ENCODE measurements around the gene LMOD1.
"Not testable (repeated sequence)": the region's sequence is repeated elsewhere in the genome, so short reads cannot be mapped to it uniquely, and the experiment has no call there.

LMOD1 gene

GRCh38 chr1:201962382-201962781, 16.0 kb upstream of the LMOD1 start:
- not testable (repeated sequence) for H3K27ac Mint-ChIP-seq; H3K4me3 Mint-ChIP-seq; H3K9me3 Mint-ChIP-seq; H3K4me1 Mint-ChIP-seq (ENCODE audit: low read depth); H3K27me3 Mint-ChIP-seq
- peaks cover 69% of the 10 kb centered on the region for H3K36me3 Mint-ChIP-seq (ENCODE audit: low read depth)

- no peak overlapping the region for H3K4me3 Mint-ChIP-seq
- H3K9me3 Mint-ChIP-seq: no peaks in the 10 kb centered on the region
- H3K27me3 Mint-ChIP-seq: no peaks in the 10 kb centered on the region
- H3K36me3 Mint-ChIP-seq (ENCODE audit: low read depth): peaks cover 48% of the 10 kb centered on the region
- no peak overlapping the region for H3K27ac Mint-ChIP-seq
- peaks cover 26% of the 10 kb centered on the region for H3K4me1 Mint-ChIP-seq (ENCODE audit: low read depth)
These were observed 12.0 kb upstream of the LMOD1 start for GRCh38 chr1:201958348-201958747.

- Mint-ChIP-seq H3K4me3 (peak overlapping the region; percentile 94), H3K36me3 (ENCODE audit: low read depth) (peaks cover 31% of the 10 kb centered on the region), H3K4me1 (ENCODE audit: low read depth) (peaks cover 26% of the 10 kb centered on the region), H3K27me3 (no peaks in the 10 kb centered on the region), H3K9me3 (no peaks in the 10 kb centered on the region), H3K27ac (peak overlapping the region; percentile 94)
These were observed 9.4 kb upstream of the LMOD1 start for GRCh38 chr1:201955729-201956143.

- no peaks in the 10 kb centered on the region for H3K27me3 Mint-ChIP-seq
- peak within 1 kb of the TSS; percentile 94 for H3K4me3 Mint-ChIP-seq
- peaks cover 26% of the 10 kb centered on the region for H3K4me1 Mint-ChIP-seq (ENCODE audit: low read depth)
- no peaks in the 10 kb centered on the region for H3K9me3 Mint-ChIP-seq
- peak within 1 kb of the TSS; percentile 94 for H3K27ac Mint-ChIP-seq
- peaks cover 26% of the 10 kb centered on the region for H3K36me3 Mint-ChIP-seq (ENCODE audit: low read depth)
These were observed 8.8 kb upstream of the LMOD1 start, which contains the start of gene TIMM17A for GRCh38 chr1:201955009-201955728. TSS of gene TIMM17A (plus strand) at chr1:201955503. CDS start at chr1:201955527, 24 bp downstream.

- Mint-ChIP-seq H3K27ac (peak overlapping the region; percentile 94), H3K9me3 (no peaks in the 10 kb centered on the region), H3K27me3 (no peaks in the 10 kb centered on the region), H3K4me1 (ENCODE audit: low read depth) (peaks cover 26% of the 10 kb centered on the region), H3K36me3 (ENCODE audit: low read depth) (peaks cover 25% of the 10 kb centered on the region), H3K4me3 (peak overlapping the region; percentile 94)
These were observed 8.1 kb upstream of the LMOD1 start for GRCh38 chr1:201954263-201955008.

GRCh38 chr1:201949491-201949890, 3.1 kb upstream of the LMOD1 start:
- peaks cover 12% of the 10 kb centered on the region for H3K4me1 Mint-ChIP-seq (ENCODE audit: low read depth)
- H3K9me3 Mint-ChIP-seq: no peaks in the 10 kb centered on the region
- no peak overlapping the region for H3K27ac Mint-ChIP-seq
- H3K36me3 Mint-ChIP-seq (ENCODE audit: low read depth): no peaks in the 10 kb centered on the region
- H3K27me3 Mint-ChIP-seq: peaks cover 32% of the 10 kb centered on the region
- H3K4me3 Mint-ChIP-seq: no peak overlapping the region

GRCh38 chr1:201947697-201948008, 1.3 kb upstream of the LMOD1 start:
- peaks cover 38% of the 10 kb centered on the region for H3K27me3 Mint-ChIP-seq
- H3K4me1 Mint-ChIP-seq (ENCODE audit: low read depth): peaks cover 8% of the 10 kb centered on the region
- no peak overlapping the region for H3K4me3 Mint-ChIP-seq
- no peaks in the 10 kb centered on the region for H3K9me3 Mint-ChIP-seq
- no peaks in the 10 kb centered on the region for H3K36me3 Mint-ChIP-seq (ENCODE audit: low read depth)
- no peak overlapping the region for H3K27ac Mint-ChIP-seq

GRCh38 chr1:201945863-201946223, 505 bp downstream of the LMOD1 start:
- Mint-ChIP-seq H3K27me3 (peaks cover 38% of the 10 kb centered on the region), H3K27ac (no peak overlapping the region), H3K4me1 (ENCODE audit: low read depth) (peaks cover 8% of the 10 kb centered on the region), H3K4me3 (no peak overlapping the region), H3K36me3 (ENCODE audit: low read depth) (no peaks in the 10 kb centered on the region), H3K9me3 (no peaks in the 10 kb centered on the region)

- Mint-ChIP-seq H3K27me3 (peaks cover 38% of the 10 kb centered on the region), H3K9me3 (no peaks in the 10 kb centered on the region), H3K4me3 (no peak overlapping the region), H3K27ac (no peak overlapping the region), H3K36me3 (ENCODE audit: low read depth) (no peaks in the 10 kb centered on the region), H3K4me1 (ENCODE audit: low read depth) (peaks cover 8% of the 10 kb centered on the region)
These were observed 1.2 kb downstream of the LMOD1 start for GRCh38 chr1:201945157-201945556.

- Mint-ChIP-seq H3K4me1 (ENCODE audit: low read depth) (peaks cover 8% of the 10 kb centered on the region), H3K4me3 (no peak overlapping the region), H3K36me3 (ENCODE audit: low read depth) (no peaks in the 10 kb centered on the region), H3K9me3 (no peaks in the 10 kb centered on the region), H3K27me3 (peaks cover 38% of the 10 kb centered on the region), H3K27ac (no peak overlapping the region)
These were observed 1.7 kb downstream of the LMOD1 start for GRCh38 chr1:201944639-201945038.

GRCh38 chr1:201944002-201944401, 2.3 kb downstream of the LMOD1 start:
- H3K9me3 Mint-ChIP-seq: no peaks in the 10 kb centered on the region
- H3K36me3 Mint-ChIP-seq (ENCODE audit: low read depth): no peaks in the 10 kb centered on the region
- peaks cover 8% of the 10 kb centered on the region for H3K4me1 Mint-ChIP-seq (ENCODE audit: low read depth)
- no peak overlapping the region for H3K4me3 Mint-ChIP-seq
- H3K27ac Mint-ChIP-seq: no peak overlapping the region
- peaks cover 37% of the 10 kb centered on the region for H3K27me3 Mint-ChIP-seq

- no peak overlapping the region for H3K27ac Mint-ChIP-seq
- no peak overlapping the region for H3K4me3 Mint-ChIP-seq
- H3K9me3 Mint-ChIP-seq: no peaks in the 10 kb centered on the region
- peaks cover 8% of the 10 kb centered on the region for H3K4me1 Mint-ChIP-seq (ENCODE audit: low read depth)
- peaks cover 31% of the 10 kb centered on the region for H3K27me3 Mint-ChIP-seq
- H3K36me3 Mint-ChIP-seq (ENCODE audit: low read depth): no peaks in the 10 kb centered on the region
These were observed 4.2 kb downstream of the LMOD1 start for GRCh38 chr1:201942129-201942495.

GRCh38 chr1:201941420-201942128, 4.8 kb downstream of the LMOD1 start:
- no peak overlapping the region for H3K4me3 Mint-ChIP-seq
- no peak overlapping the region for H3K27ac Mint-ChIP-seq
- no peaks in the 10 kb centered on the region for H3K9me3 Mint-ChIP-seq
- peaks cover 25% of the 10 kb centered on the region for H3K27me3 Mint-ChIP-seq
- no peaks in the 10 kb centered on the region for H3K36me3 Mint-ChIP-seq (ENCODE audit: low read depth)
- H3K4me1 Mint-ChIP-seq (ENCODE audit: low read depth): peaks cover 7% of the 10 kb centered on the region

GRCh38 chr1:201940316-201940715, 6.0 kb downstream of the LMOD1 start:
- H3K36me3 Mint-ChIP-seq (ENCODE audit: low read depth); H3K27ac Mint-ChIP-seq; H3K9me3 Mint-ChIP-seq; H3K4me1 Mint-ChIP-seq (ENCODE audit: low read depth); H3K4me3 Mint-ChIP-seq: not testable (repeated sequence)
- peaks cover 17% of the 10 kb centered on the region for H3K27me3 Mint-ChIP-seq

GRCh38 chr1:201939574-201939973, 6.8 kb downstream of the LMOD1 start:
- no peak overlapping the region for H3K4me3 Mint-ChIP-seq

More at GRCh38 chr1:201939574-201939973, 6.8 kb downstream of the LMOD1 start:
- Mint-ChIP-seq H3K9me3 (no peaks in the 10 kb centered on the region), H3K27me3 (peaks cover 20% of the 10 kb centered on the region), H3K27ac (no peak overlapping the region), H3K36me3 (ENCODE audit: low read depth) (no peaks in the 10 kb centered on the region), H3K4me1 (ENCODE audit: low read depth) (no peaks in the 10 kb centered on the region)

Measured in stimulated activated naive CD8-positive, alpha-beta T cell treated with anti-CD3 and anti-CD28 coated beads, Interleukin-15, Interleukin-2, amounts not matched to agents 100 ng/mL and 50 ng/mL, for 24 hours (primary cell).